Ovary (tissue), 9 donors: ENCODE data around the gene PI4KA. TPM values are rescaled to one million over a fixed set of nuclear protein-coding genes. Genes with fewer than 3 reads are reported as not detected.
"Not testable (repeated sequence)": the region's sequence is repeated elsewhere in the genome, so short reads cannot be mapped to it uniquely, and the experiment has no call there.

Experiments
- DNase-seq, 5 donors: peaks; one replicate each; pipeline ENCODE4 v3.0.0-alpha.2; 2019 to 2020
- H3K27ac ChIP-seq, 2 donors: fragments of 200-600 bp; one replicate each; pipeline versions ENCODE4 v1.5.1 to v1.8.0; 2019 to 2022
- H3K27me3 ChIP-seq: fragments of 200-600 bp; one replicate; pipeline ENCODE4 v1.8.0; 2022
- H3K36me3 ChIP-seq: fragments of 200-600 bp; sonication (generic); one replicate; pipeline ENCODE4 v1.5.1; 2019
- H3K4me1 ChIP-seq: one replicate; pipeline ENCODE4 v1.8.1; 2013; ENCODE audit warnings: mild to moderate bottlenecking, moderate library complexity; ENCODE audit not compliant: insufficient read depth
- H3K4me3 ChIP-seq: fragments of 200-600 bp; sonication (generic); one replicate; pipeline ENCODE4 v1.5.1; 2017
- H3K9me3 ChIP-seq, 2 donors: fragments of 200-600 bp in 1 of 2; sonication (generic) in 1 of 2; one replicate each; pipeline versions ENCODE4 v1.5.1 to v1.8.1; 2013 to 2019; ENCODE audit warnings: mild to moderate bottlenecking in 1 of 2, moderate library complexity in 1 of 2
- EP300 ChIP-seq: sonication (generic); formaldehyde crosslinking; IDR thresholded peaks from one replicate; pipeline ENCODE4 v1.6.1; 2017; ENCODE audit warnings: antibody characterized with exemption
- POLR2A ChIP-seq: fragments of 450-650 bp; IDR thresholded peaks from one replicate; pipeline ENCODE4 v1.6.1; 2017; ENCODE audit warnings: antibody characterized with exemption, mild to moderate bottlenecking, moderate library complexity
- WGBS, 3 donors: extraction: QIAGEN DNeasy Blood & Tissue Kit in 1 of 3; methylation state at CpG; one replicate each; pipeline versions ENCODE4 v1.1.5 to v1.1.7; 2013 to 2017; 5-methylcytosine and 5-hydroxymethylcytosine counted together
- intact Hi-C, 4 donors: fragments of 100-400 bp; cut with DNase I; formaldehyde crosslinking; loops; one replicate each; pipeline versions ENCODE4 v1.11.0 to v1.15.1; 2022 to 2023
- polyA plus RNA-seq, 2 donors: library from polyadenylated mRNA; stranded (reverse); fragments of 200-250 nt in 1 of 2; fragments of 350-450 nt in 1 of 2; fragmentation: Illumina TruSeq in 1 of 2; extraction: RNeasy Lipid Tissue Mini Kit (QIAGEN cat#74804) in 1 of 2; gene quantifications; one replicate each; pipeline ENCODE4 v1.2.3, GENCODE V29; 2013 to 2014
- total RNA-seq, 7 donors: library from RNA; depleted of rRNA in 2 of 7; stranded (reverse); fragments of >200 nt in 2 of 7; fragmentation: NEBNext Ultra II Directional in 3 of 7; extraction: Animal tissue kit (Norgen Biotek cat#: 25700) in 3 of 7; gene quantifications; one replicate each; pipeline versions ENCODE4 v1.1.0 to v1.2.4, GENCODE V29; 2016 to 2023
- TF ChIP-seq, protein P1 (sequence below), 3 donors: fragments of 450-650 bp in 2 of 3; fragments of 200-600 bp in 1 of 3; IDR thresholded peaks; one replicate each; pipeline versions ENCODE4 v1.5.1 to v1.8.0; 2016 to 2022; ENCODE audit warnings: antibody characterized with exemption in 3 of 3, mild to moderate bottlenecking in 1 of 3
- donor health status: DM: no; HTN: no; CAD: no; lungs with moderate emphysema.
- donor health status: DM: no; HTN: no; CAD: no.
- donor health status: Bipolar disorder and iron deficiency.
- donor health status: DM: yes; HTN: yes; CAD: no.
- donor health status: DM: no; HTN: no; CAD: no.
- donor health status: DM: yes; HTN: yes; CAD: no.

PI4KA gene
- total and polyA plus RNA-seq, 9 donors = 30.6 to 97.6 (median 62.7) TPM

DNA sequence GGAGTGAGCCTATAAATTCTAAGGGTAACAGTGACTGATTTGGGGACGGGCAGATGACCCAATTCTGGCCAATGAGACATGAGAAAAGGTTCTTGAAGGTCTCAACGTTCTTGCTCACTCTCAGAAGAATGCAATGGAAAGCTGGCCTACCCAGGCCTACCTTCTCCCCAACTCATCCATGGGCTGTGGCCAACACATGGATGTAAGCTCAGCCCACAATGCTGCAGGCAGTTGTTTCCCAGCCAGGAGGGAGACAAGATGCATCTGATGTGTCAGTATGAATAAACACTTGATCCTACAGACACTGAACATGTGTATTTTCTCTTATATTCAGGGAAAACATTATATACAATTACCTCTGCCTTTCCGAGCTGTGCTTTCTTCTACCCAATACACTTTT is 24.4 kb downstream of the PI4KA start:
- H3K27me3 ChIP-seq = no peaks in the 10 kb centered on the region
- no peak for TF ChIP-seq POLR2A
- TF ChIP-seq, protein P1, sequence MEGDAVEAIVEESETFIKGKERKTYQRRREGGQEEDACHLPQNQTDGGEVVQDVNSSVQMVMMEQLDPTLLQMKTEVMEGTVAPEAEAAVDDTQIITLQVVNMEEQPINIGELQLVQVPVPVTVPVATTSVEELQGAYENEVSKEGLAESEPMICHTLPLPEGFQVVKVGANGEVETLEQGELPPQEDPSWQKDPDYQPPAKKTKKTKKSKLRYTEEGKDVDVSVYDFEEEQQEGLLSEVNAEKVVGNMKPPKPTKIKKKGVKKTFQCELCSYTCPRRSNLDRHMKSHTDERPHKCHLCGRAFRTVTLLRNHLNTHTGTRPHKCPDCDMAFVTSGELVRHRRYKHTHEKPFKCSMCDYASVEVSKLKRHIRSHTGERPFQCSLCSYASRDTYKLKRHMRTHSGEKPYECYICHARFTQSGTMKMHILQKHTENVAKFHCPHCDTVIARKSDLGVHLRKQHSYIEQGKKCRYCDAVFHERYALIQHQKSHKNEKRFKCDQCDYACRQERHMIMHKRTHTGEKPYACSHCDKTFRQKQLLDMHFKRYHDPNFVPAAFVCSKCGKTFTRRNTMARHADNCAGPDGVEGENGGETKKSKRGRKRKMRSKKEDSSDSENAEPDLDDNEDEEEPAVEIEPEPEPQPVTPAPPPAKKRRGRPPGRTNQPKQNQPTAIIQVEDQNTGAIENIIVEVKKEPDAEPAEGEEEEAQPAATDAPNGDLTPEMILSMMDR (IDR thresholded peaks at IDR 0.05) = no peak
- no peak for TF ChIP-seq EP300
- H3K36me3 ChIP-seq = peaks cover 3% of the 10 kb centered on the region
- 85 to 89% (median 89%) methylated on average over 3 of the region's 3 CpGs for WGBS, 3 donors
- H3K9me3 ChIP-seq = no peaks in the 10 kb centered on the region
- DNase-seq = no peak
- no peak overlapping the region for H3K27ac ChIP-seq
- no peak overlapping the region for H3K4me3 ChIP-seq
- no peaks in the 10 kb centered on the region for H3K4me1 ChIP-seq
- intact Hi-C loops = no loop called here

DNA sequence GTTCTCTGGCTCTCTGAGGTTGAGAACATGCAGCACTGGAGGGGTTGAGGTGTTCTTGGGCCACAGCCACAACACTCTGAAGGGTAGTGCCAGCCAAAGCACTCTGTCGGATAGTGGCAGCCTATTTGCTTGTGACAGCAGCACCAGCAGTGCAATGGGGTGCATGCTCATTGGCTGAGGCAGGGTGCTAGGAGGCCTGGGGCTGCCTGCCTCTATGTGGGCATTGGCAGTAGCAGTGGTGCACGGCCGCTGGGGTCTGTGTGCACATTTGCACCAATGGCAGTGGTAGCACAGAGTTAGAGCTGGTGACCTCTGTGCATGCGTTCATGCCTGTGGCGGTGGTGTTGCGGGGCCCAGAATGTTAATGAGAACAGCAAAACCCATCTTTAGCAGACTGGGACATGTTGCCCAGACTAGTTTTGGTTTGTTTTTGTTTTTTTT is 25.4 kb downstream of the PI4KA start:
- no peak overlapping the region for H3K4me3 ChIP-seq
- intact Hi-C loops = no loop called here
- H3K4me1 ChIP-seq = no peaks in the 10 kb centered on the region
- H3K9me3 ChIP-seq = no peaks in the 10 kb centered on the region
- DNase-seq = no peak
- TF ChIP-seq POLR2A = no peak
- TF ChIP-seq, protein P1 (IDR thresholded peaks at IDR 0.05) = no peak
- H3K36me3 ChIP-seq = peaks cover 3% of the 10 kb centered on the region
- H3K27ac ChIP-seq = no peak overlapping the region
- WGBS, 3 donors = 91 to 96% (median 96%) methylated on average over 6 of the region's 6 CpGs
- H3K27me3 ChIP-seq = no peaks in the 10 kb centered on the region

DNA sequence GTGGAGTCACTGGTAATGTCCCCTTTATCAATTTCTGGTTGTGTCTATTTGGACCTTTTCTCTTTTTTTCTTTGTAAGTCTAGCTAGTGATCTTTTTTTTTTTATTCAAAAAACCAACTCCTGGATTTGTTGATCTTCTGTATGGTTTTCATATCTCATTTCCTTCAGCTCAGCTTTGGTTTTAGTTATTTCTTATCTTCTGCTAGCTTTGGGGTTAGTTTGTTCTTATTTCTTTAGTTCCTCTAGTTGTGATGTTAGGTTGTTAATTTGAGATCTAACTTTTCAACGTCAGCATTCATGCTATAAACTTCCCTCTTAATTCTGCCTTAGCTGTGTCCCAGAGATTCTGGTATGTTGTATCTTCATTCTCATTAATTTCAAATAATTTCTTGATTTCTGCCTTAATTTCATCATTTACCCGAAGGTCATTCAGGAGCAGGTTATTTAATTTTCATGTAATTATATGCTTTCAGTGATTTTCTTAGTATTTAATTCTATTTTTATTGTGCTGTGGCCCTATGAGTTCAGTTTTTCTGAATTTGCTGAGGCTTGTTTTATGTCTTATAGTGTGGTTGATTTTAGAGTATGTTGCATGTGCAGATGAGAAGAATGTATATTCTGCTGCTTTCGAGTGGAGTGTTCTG is 29.0 kb downstream of the PI4KA start:
- DNase-seq = no peak
- Histone ChIP-seq H3K27ac (no peak overlapping the region), H3K4me1 (no peaks in the 10 kb centered on the region), H3K36me3 (peaks cover 3% of the 10 kb centered on the region), H3K4me3 (no peak overlapping the region), H3K9me3 (no peaks in the 10 kb centered on the region), H3K27me3 (no peaks in the 10 kb centered on the region)
- intact Hi-C loops = no loop called here
- 88 to 97% (median 91%) methylated on average over 3 of the region's 3 CpGs for WGBS, 3 donors
- no peak for TF ChIP-seq EP300
- TF ChIP-seq, protein P1 (IDR thresholded peaks at IDR 0.05) = no peak
- TF ChIP-seq POLR2A = no peak

DNA sequence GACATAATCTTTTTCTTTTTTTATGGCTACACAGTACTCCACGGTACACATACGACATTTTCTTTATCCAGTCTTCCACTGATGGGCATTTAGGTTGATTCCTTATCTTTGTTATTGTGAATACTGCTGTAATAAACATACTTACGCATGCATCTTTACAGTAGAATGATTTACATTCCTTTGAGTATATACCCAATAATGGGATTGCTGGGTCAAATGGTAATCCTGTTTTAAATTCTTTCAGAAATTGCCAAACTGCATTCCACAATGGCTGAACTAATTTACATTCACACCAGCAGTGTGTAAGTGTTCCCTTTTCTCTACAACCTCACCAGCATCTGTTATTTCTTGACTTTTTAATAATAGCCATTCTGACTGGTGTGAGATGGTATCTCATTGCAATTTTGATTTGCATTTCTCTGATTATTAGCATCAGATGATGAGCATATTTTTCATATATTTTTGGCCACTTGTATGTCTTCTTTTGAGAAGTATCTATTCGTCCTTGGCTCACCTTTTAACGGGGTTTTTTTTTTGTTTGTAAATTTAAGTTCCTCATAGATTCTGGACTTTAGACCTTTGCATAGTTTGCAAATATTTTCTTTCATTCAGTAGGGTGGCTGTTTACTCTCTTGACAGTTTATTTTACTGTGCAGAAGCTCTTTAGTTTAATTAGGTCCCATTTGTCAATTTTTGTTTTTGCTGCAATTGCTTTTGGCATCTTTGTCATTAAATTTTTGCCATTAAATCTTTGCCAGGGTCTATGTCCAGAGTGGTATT is 32.0 kb downstream of the PI4KA start:
- H3K9me3 ChIP-seq, H3K27me3 ChIP-seq, H3K4me1 ChIP-seq, intact Hi-C loops, DNase-seq, H3K4me3 ChIP-seq, H3K27ac ChIP-seq, H3K36me3 ChIP-seq: not testable (repeated sequence)
- 92 to 95% (median 94%) methylated on average over 5 of the region's 5 CpGs for WGBS, 3 donors

DNA sequence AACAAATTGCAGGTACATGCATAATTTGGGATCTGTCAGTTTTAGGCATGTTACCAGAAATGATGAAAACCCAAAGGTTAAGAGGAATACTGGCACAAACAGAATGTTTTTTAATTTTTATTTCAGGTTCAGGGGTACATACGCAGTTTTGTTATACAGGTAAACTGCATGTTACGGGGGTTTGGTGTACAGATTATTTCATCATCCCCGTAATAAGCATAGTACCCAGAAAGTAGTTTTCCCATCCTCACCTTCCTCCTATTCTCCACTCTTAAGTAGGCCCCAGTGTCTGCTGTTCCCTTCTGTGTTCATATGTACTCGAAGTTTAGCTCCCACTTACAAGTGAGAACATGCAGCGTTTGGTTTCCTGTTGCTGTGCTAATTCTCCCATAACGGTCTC is 33.0 kb downstream of the PI4KA start:
- intact Hi-C loops = no loop called here
- DNase-seq = no peak
- no peak overlapping the region for H3K4me3 ChIP-seq
- H3K4me1 ChIP-seq = no peaks in the 10 kb centered on the region
- TF ChIP-seq POLR2A (no peak), EP300 (no peak)
- TF ChIP-seq, protein P1 (IDR thresholded peaks at IDR 0.05) = no peak
- no peak overlapping the region for H3K27ac ChIP-seq
- H3K9me3 ChIP-seq = no peaks in the 10 kb centered on the region
- H3K27me3 ChIP-seq = no peaks in the 10 kb centered on the region
- WGBS, 3 donors = 91 to 92% (median 91%) methylated on average over 6 of the region's 6 CpGs
- H3K36me3 ChIP-seq = no peaks in the 10 kb centered on the region

DNA sequence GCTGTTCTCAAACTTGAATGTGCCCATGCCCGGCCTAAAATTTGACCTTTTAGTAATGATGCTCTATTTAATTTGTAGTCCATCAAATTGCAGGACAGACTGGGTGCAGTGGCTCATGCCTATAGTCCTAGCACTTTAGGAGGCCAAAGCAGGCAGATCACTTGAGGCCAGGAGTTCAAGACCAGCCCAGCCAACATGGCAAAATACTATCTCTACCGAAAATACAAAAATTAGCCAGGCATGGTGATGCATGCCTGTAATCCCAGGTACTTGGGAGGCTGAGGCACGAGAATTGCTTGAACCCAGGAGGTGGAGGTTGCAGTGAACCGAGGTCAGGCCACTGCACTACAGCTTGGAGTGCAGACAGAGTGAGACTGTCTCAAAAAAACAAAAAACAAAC is 33.4 kb downstream of the PI4KA start:
- H3K27ac ChIP-seq, H3K9me3 ChIP-seq, intact Hi-C loops, H3K4me3 ChIP-seq, DNase-seq, H3K27me3 ChIP-seq, H3K4me1 ChIP-seq, H3K36me3 ChIP-seq: not testable (repeated sequence)
- 96 to 98% (median 97%) methylated on average over 4 of the region's 4 CpGs for WGBS, 3 donors
